Measurements from ENCODE around the gene CD48. TPM values are rescaled to one million over a fixed set of nuclear protein-coding genes. Genes with fewer than 3 reads are reported as not detected.

CD48 gene
- total and polyA plus RNA-seq, 2 donors: 157 to 208 TPM

GRCh38 chr1:160671603-160672517, 39.8 kb downstream of the CD48 start:
- no peak for DNase-seq (ENCODE audit: low read depth in 6 of 9, low spot score in 9 of 9)
- Histone ChIP-seq H3K4me1 (ENCODE audit: control insufficient read depth in 2 of 2, insufficient read depth in 2 of 2, low read length in 2 of 2) (peaks cover 20 to 60% of the 10 kb centered on the region in 2 donors), H3K27me3 (ENCODE audit: control insufficient read depth in 2 of 2, insufficient read depth in 1 of 2, low read length in 1 of 2) (no peaks in the 10 kb centered on the region), H3K9me3 (ENCODE audit: control insufficient read depth in 2 of 2, insufficient read depth in 1 of 2, low read length in 1 of 2) (peaks cover 0 to 3% of the 10 kb centered on the region in 2 donors), H3K4me3 (ENCODE audit: low read length in 2 of 2) (no peak overlapping the region), H3K36me3 (ENCODE audit: control insufficient read depth in 2 of 2, insufficient read depth in 2 of 2, low read length in 1 of 2) (peaks cover 1 to 10% of the 10 kb centered on the region in 2 donors), H3K27ac (ENCODE audit: low read depth in 1 of 2, low read length in 1 of 2) (peak overlapping the region in 1 of 2 donors; percentile 95)
- 66% methylated on average over 3 of the region's 3 CpGs for WGBS

- Histone ChIP-seq H3K27ac (ENCODE audit: low read depth in 1 of 2, low read length in 1 of 2) (no peak overlapping the region), H3K36me3 (ENCODE audit: control insufficient read depth in 2 of 2, insufficient read depth in 2 of 2, low read length in 1 of 2) (peaks cover 0 to 1% of the 10 kb centered on the region in 2 donors), H3K4me1 (ENCODE audit: control insufficient read depth in 2 of 2, insufficient read depth in 2 of 2, low read length in 2 of 2) (peaks cover 23 to 58% of the 10 kb centered on the region in 2 donors), H3K4me3 (ENCODE audit: low read length in 2 of 2) (no peak overlapping the region), H3K27me3 (ENCODE audit: control insufficient read depth in 2 of 2, insufficient read depth in 1 of 2, low read length in 1 of 2) (no peaks in the 10 kb centered on the region), H3K9me3 (ENCODE audit: control insufficient read depth in 2 of 2, insufficient read depth in 1 of 2, low read length in 1 of 2) (peaks cover 0 to 3% of the 10 kb centered on the region in 2 donors)
- DNase-seq (ENCODE audit: low read depth in 6 of 9, low spot score in 9 of 9): no peak
- WGBS: 90% methylated on average over 4 of the region's 4 CpGs
Measured at GRCh38 chr1:160670701-160671100, 40.9 kb downstream of the CD48 start.

GRCh38 chr1:160669802-160670201, 41.8 kb downstream of the CD48 start:
- no peak for DNase-seq (ENCODE audit: low read depth in 6 of 9, low spot score in 9 of 9)
- Histone ChIP-seq H3K4me1 (ENCODE audit: control insufficient read depth in 2 of 2, insufficient read depth in 2 of 2, low read length in 2 of 2) (peaks cover 27 to 58% of the 10 kb centered on the region in 2 donors), H3K27me3 (ENCODE audit: control insufficient read depth in 2 of 2, insufficient read depth in 1 of 2, low read length in 1 of 2) (no peaks in the 10 kb centered on the region), H3K36me3 (ENCODE audit: control insufficient read depth in 2 of 2, insufficient read depth in 2 of 2, low read length in 1 of 2) (no peaks in the 10 kb centered on the region), H3K4me3 (ENCODE audit: low read length in 2 of 2) (no peak overlapping the region), H3K27ac (ENCODE audit: low read depth in 1 of 2, low read length in 1 of 2) (no peak overlapping the region), H3K9me3 (ENCODE audit: control insufficient read depth in 2 of 2, insufficient read depth in 1 of 2, low read length in 1 of 2) (peaks cover 0 to 3% of the 10 kb centered on the region in 2 donors)
- 99% methylated on average over 20 of the region's 20 CpGs for WGBS

- Histone ChIP-seq H3K9me3 (ENCODE audit: control insufficient read depth in 2 of 2, insufficient read depth in 1 of 2, low read length in 1 of 2) (peaks cover 0 to 3% of the 10 kb centered on the region in 2 donors), H3K27ac (ENCODE audit: low read depth in 1 of 2, low read length in 1 of 2) (no peak overlapping the region), H3K27me3 (ENCODE audit: control insufficient read depth in 2 of 2, insufficient read depth in 1 of 2, low read length in 1 of 2) (no peaks in the 10 kb centered on the region), H3K4me1 (ENCODE audit: control insufficient read depth in 2 of 2, insufficient read depth in 2 of 2, low read length in 2 of 2) (peaks cover 32 to 57% of the 10 kb centered on the region in 2 donors), H3K36me3 (ENCODE audit: control insufficient read depth in 2 of 2, insufficient read depth in 2 of 2, low read length in 1 of 2) (no peaks in the 10 kb centered on the region), H3K4me3 (ENCODE audit: low read length in 2 of 2) (no peak overlapping the region)
- DNase-seq (ENCODE audit: low read depth in 6 of 9, low spot score in 9 of 9): no peak
Measured at GRCh38 chr1:160669276-160669675, 42.3 kb downstream of the CD48 start.

- Histone ChIP-seq H3K36me3 (ENCODE audit: control insufficient read depth in 2 of 2, insufficient read depth in 2 of 2, low read length in 1 of 2) (no peaks in the 10 kb centered on the region), H3K9me3 (ENCODE audit: control insufficient read depth in 2 of 2, insufficient read depth in 1 of 2, low read length in 1 of 2) (peaks cover 0 to 3% of the 10 kb centered on the region in 2 donors), H3K4me1 (ENCODE audit: control insufficient read depth in 2 of 2, insufficient read depth in 2 of 2, low read length in 2 of 2) (peaks cover 41 to 57% of the 10 kb centered on the region in 2 donors), H3K27ac (ENCODE audit: low read depth in 1 of 2, low read length in 1 of 2) (no peak overlapping the region), H3K27me3 (ENCODE audit: control insufficient read depth in 2 of 2, insufficient read depth in 1 of 2, low read length in 1 of 2) (no peaks in the 10 kb centered on the region), H3K4me3 (ENCODE audit: low read length in 2 of 2) (no peak overlapping the region)
- DNase-seq (ENCODE audit: low read depth in 6 of 9, low spot score in 9 of 9): no peak
- 93% methylated on average over 2 of the region's 2 CpGs for WGBS
Measured at GRCh38 chr1:160667896-160668295, 43.7 kb downstream of the CD48 start.

- WGBS: 88% methylated on average over 3 of the region's 3 CpGs
- H3K27ac ChIP-seq (ENCODE audit: low read depth in 1 of 2, low read length in 1 of 2): peak overlapping the region; percentile 57 to 62
- peaks cover 0 to 3% of the 10 kb centered on the region in 2 donors for H3K9me3 ChIP-seq (ENCODE audit: control insufficient read depth in 2 of 2, insufficient read depth in 1 of 2, low read length in 1 of 2)
Measured at GRCh38 chr1:160666079-160666442, 45.6 kb downstream of the CD48 start.

GRCh38 chr1:160665330-160666078, 46.1 kb downstream of the CD48 start:
- Histone ChIP-seq H3K36me3 (ENCODE audit: control insufficient read depth in 2 of 2, insufficient read depth in 2 of 2, low read length in 1 of 2) (no peaks in the 10 kb centered on the region), H3K4me1 (ENCODE audit: control insufficient read depth in 2 of 2, insufficient read depth in 2 of 2, low read length in 2 of 2) (peaks cover 34 to 37% of the 10 kb centered on the region in 2 donors), H3K27me3 (ENCODE audit: control insufficient read depth in 2 of 2, insufficient read depth in 1 of 2, low read length in 1 of 2) (no peaks in the 10 kb centered on the region), H3K4me3 (ENCODE audit: low read length in 2 of 2) (no peak overlapping the region), H3K27ac (ENCODE audit: low read depth in 1 of 2, low read length in 1 of 2) (peak overlapping the region; percentile 57 to 74), H3K9me3 (ENCODE audit: control insufficient read depth in 2 of 2, insufficient read depth in 1 of 2, low read length in 1 of 2) (peaks cover 0 to 3% of the 10 kb centered on the region in 2 donors)
- WGBS: 40% methylated on average over 6 of the region's 6 CpGs
- DNase-seq (ENCODE audit: low read depth in 6 of 9, low spot score in 9 of 9): no peak

More at GRCh38 chr1:160666079-160666442, 45.6 kb downstream of the CD48 start:
- no peak overlapping the region for H3K4me3 ChIP-seq (ENCODE audit: low read length in 2 of 2)
- no peaks in the 10 kb centered on the region for H3K27me3 ChIP-seq (ENCODE audit: control insufficient read depth in 2 of 2, insufficient read depth in 1 of 2, low read length in 1 of 2)
- H3K4me1 ChIP-seq (ENCODE audit: control insufficient read depth in 2 of 2, insufficient read depth in 2 of 2, low read length in 2 of 2): peaks cover 34 to 42% of the 10 kb centered on the region in 2 donors
- H3K36me3 ChIP-seq (ENCODE audit: control insufficient read depth in 2 of 2, insufficient read depth in 2 of 2, low read length in 1 of 2): no peaks in the 10 kb centered on the region
- no peak for DNase-seq (ENCODE audit: low read depth in 6 of 9, low spot score in 9 of 9)

GRCh38 chr1:160664573-160665051, 47.0 kb downstream of the CD48 start:
- Histone ChIP-seq H3K36me3 (ENCODE audit: control insufficient read depth in 2 of 2, insufficient read depth in 2 of 2, low read length in 1 of 2) (no peaks in the 10 kb centered on the region), H3K9me3 (ENCODE audit: control insufficient read depth in 2 of 2, insufficient read depth in 1 of 2, low read length in 1 of 2) (no peaks in the 10 kb centered on the region), H3K27ac (ENCODE audit: low read depth in 1 of 2, low read length in 1 of 2) (peak overlapping the region; percentile 26 to 74), H3K27me3 (ENCODE audit: control insufficient read depth in 2 of 2, insufficient read depth in 1 of 2, low read length in 1 of 2) (no peaks in the 10 kb centered on the region), H3K4me3 (ENCODE audit: low read length in 2 of 2) (no peak overlapping the region), H3K4me1 (ENCODE audit: control insufficient read depth in 2 of 2, insufficient read depth in 2 of 2, low read length in 2 of 2) (peaks cover 34 to 36% of the 10 kb centered on the region in 2 donors)
- 43% methylated on average over 3 of the region's 3 CpGs for WGBS
- DNase-seq (ENCODE audit: low read depth in 6 of 9, low spot score in 9 of 9): peak in 1 of 9 donors; percentile 61

- Histone ChIP-seq H3K36me3 (ENCODE audit: control insufficient read depth in 2 of 2, insufficient read depth in 2 of 2, low read length in 1 of 2) (no peaks in the 10 kb centered on the region), H3K27ac (ENCODE audit: low read depth in 1 of 2, low read length in 1 of 2) (no peak overlapping the region), H3K4me1 (ENCODE audit: control insufficient read depth in 2 of 2, insufficient read depth in 2 of 2, low read length in 2 of 2) (peaks cover 46 to 48% of the 10 kb centered on the region in 2 donors), H3K27me3 (ENCODE audit: control insufficient read depth in 2 of 2, insufficient read depth in 1 of 2, low read length in 1 of 2) (no peaks in the 10 kb centered on the region), H3K9me3 (ENCODE audit: control insufficient read depth in 2 of 2, insufficient read depth in 1 of 2, low read length in 1 of 2) (no peaks in the 10 kb centered on the region), H3K4me3 (ENCODE audit: low read length in 2 of 2) (no peak overlapping the region)
- DNase-seq (ENCODE audit: low read depth in 6 of 9, low spot score in 9 of 9): no peak
- 64% methylated on average over 4 of the region's 4 CpGs for WGBS
Measured at GRCh38 chr1:160662910-160663309, 48.7 kb downstream of the CD48 start.
